WI38 (cell line): ENCODE measurements around the gene ITGA8.

Source experiments
- H3K4me3 ChIP-seq: 2 replicates; pipeline ENCODE4 v1.5.1; 2011; ENCODE audit warnings: low read depth, mild to moderate bottlenecking, control low read depth, low read length
- TF ChIP-seq, protein P1 (sequence below): IDR thresholded peaks from 2 replicates; pipeline ENCODE4 v1.5.1; 2012; ENCODE audit warnings: low read depth, mild to moderate bottlenecking, control low read depth, low read length

Gene ITGA8

DNA sequence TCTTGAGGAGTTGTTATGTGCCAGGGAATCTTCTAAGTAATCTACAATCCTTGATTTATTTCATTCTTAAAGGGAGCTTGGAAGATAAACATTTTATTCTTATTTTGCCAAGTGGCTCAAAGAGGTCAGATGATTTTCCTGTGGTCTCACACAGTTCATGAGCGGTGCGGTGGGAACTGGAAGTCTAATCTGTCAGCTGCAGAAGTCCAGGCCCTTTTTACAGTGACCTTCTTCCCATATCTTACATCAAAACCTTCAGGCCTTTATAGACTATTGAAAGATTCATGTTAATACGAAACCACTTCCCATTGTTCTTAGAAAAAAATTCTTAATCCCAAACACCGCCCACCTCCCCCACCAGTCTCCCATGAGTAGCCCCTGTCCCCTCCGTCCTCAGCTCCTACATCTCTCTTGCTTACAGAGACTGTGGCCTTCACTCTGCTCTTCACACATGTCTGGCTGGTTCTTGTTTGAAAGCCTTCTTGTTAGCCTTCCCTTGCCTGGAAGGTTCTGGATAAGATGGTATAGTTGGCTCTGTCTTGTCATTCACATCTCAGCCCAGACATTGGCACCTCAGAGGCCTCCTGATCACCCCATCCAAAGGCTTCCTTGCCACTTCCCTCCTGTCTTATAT, 61.5 kb downstream of the ITGA8 start:
- TF ChIP-seq, protein P1, sequence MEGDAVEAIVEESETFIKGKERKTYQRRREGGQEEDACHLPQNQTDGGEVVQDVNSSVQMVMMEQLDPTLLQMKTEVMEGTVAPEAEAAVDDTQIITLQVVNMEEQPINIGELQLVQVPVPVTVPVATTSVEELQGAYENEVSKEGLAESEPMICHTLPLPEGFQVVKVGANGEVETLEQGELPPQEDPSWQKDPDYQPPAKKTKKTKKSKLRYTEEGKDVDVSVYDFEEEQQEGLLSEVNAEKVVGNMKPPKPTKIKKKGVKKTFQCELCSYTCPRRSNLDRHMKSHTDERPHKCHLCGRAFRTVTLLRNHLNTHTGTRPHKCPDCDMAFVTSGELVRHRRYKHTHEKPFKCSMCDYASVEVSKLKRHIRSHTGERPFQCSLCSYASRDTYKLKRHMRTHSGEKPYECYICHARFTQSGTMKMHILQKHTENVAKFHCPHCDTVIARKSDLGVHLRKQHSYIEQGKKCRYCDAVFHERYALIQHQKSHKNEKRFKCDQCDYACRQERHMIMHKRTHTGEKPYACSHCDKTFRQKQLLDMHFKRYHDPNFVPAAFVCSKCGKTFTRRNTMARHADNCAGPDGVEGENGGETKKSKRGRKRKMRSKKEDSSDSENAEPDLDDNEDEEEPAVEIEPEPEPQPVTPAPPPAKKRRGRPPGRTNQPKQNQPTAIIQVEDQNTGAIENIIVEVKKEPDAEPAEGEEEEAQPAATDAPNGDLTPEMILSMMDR, result no peak
- H3K4me3 ChIP-seq, result no peak overlapping the region

DNA sequence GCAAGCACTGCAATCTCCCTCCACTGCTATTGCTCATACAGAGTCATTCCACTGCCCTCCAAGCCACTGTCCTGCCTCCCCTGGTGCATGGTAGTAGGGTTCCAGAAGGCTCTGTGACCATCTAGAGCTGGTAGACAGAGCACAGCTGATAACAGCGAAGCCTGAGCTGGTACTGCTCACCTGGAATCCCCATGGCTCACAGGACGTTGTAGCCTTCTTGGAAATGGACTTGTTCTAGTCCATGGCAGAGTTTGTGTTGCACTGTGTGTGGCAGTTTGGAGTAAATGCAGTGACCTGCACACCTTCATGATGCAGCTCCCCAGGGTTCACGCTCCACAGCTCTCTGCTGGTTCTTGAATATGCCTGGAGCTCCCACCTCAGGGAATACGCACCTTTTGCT, 67.0 kb downstream of the ITGA8 start:
- TF ChIP-seq, protein P1, result no peak
- H3K4me3 ChIP-seq, result no peak overlapping the region

DNA sequence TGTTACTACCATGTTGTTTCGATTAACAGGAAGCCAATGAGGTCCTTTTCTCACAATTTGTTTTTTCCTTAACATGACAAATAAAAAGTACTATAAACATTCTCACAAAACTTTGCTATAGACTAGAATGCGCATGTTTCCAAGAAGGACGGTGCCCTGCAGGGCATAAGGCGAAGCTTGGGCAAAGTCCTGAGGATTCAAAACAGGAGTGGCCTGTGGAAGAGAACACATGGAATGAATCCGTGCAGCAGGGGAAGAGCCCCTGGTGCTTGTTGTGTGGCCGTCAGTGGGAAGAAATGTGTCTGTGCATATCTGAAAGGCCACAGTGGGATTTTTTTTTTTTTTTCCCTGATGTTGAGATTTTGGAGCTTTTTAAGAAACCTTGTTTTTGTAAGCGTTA, 67.6 kb downstream of the ITGA8 start:
- no peak overlapping the region for H3K4me3 ChIP-seq
- TF ChIP-seq, protein P1, result no peak

DNA sequence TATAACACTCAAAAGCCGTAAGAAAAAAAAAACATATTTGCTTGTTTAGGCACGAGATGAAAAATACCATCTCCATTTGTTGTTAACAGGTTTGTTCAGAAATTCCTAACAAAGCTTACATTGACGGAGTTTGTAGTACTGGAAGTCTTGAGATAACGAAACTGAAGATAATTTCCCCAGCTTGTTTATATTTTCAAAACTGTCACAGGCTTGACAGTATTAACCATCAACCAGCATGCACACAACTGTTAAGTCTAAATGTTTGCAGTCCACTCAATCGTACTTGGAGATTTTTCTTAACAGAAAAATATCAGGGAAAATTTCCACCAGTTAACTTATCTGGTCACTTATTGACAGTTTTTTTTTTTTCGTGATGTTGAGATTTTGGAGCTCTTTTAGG, 68.5 kb downstream of the ITGA8 start:
- peak overlapping the region; percentile 8 for H3K4me3 ChIP-seq
- TF ChIP-seq, protein P1, result no peak

DNA sequence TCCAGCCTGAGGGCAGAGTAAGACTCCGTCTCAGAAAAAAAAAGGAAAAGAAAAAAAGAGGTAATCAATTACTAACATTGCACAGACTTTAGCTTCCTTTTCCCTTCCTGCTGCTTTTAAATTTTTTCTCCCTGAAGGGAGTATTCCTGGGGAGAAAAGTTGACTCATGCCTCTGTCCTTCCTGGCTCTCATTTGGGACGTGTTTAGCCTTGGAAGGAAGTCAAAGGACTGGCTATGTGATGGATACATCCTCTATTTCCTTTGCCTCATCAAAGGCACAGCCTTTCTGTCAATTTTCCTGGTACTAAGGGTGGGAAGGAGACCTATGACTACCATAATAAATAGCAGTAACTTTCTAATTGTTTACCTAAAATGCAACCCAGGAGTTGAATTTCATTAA, 77.6 kb downstream of the ITGA8 start:
- TF ChIP-seq, protein P1, result no peak
- H3K4me3 ChIP-seq, result no peak overlapping the region

DNA sequence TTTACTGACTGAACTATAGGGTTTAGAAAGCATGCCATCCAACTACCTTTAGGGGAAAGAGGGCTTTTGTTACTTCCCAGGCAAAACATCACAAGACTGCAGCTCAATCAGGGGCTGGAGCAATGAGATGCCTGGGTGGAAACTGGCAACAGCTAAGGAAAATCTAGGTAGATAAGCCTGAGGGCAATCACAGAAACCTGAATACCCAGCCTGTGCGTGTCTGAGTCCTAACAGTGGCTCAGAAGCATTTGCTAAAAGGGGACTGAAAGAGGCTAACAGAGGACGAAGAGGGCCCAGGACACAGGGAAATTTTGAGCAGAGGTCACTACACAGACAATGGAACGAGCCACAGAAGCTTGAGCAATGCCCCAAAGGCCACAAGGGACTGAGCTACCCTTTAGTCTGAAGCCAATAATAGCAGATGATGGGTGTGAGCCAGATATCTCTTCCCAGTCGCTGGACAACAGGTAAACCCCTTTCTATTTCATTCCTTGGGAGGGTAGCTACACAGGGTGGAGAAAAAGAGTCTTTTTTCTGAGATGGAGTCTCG, 79.1 kb downstream of the ITGA8 start:
- TF ChIP-seq, protein P1, result no peak
- no peak overlapping the region for H3K4me3 ChIP-seq

DNA sequence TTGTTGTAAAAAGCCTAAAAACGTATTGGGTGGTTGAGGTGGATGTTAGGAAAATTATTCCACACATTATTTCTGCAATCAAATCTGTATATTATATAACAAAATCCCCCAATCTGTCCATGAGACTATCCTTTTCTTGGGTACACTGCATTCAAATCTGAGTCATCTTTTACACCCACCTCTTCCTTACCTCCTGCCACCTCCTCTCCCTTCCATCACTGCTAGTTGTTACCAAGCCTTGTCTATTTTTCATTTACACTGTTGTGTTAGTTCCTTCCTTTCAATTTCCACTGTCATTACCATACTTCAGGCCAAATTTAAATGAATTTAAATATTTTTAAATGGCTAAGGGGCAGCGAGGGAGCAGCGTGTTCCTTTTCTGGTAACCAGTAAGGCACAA, 83.3 kb downstream of the ITGA8 start:
- H3K4me3 ChIP-seq, result no peak overlapping the region
- TF ChIP-seq, protein P1, result no peak
